Omental fat pad (tissue), 4 donors: Measurements from ENCODE around the gene MCF2L2. TPM values are rescaled to one million over a fixed set of nuclear protein-coding genes. Genes with fewer than 3 reads are reported as not detected.

ENCODE experiments used
- ATAC-seq: fragments of 150-250 bp; one replicate; pipeline ENCODE4 v1.9.1; 2016; ENCODE audit warnings: mild to moderate bottlenecking, moderate library complexity; ENCODE audit not compliant: low FRiP score
- DNase-seq: peaks from one replicate; pipeline ENCODE4 v3.0.0-alpha.2; 2019; ENCODE audit warnings: low spot score
- CTCF ChIP-seq, 3 donors: fragments of 450-650 bp; IDR thresholded peaks; one replicate each; pipeline ENCODE4 v1.5.1; 2016 to 2017; ENCODE audit warnings: antibody characterized with exemption in 3 of 3, mild to moderate bottlenecking in 3 of 3, moderate library complexity in 2 of 3
- total RNA-seq, 4 donors: library from RNA; depleted of rRNA; stranded (reverse); fragments of >200 nt; gene quantifications; one replicate each; pipeline ENCODE4 v1.1.0, GENCODE V29; 2016

MCF2L2 gene
- total RNA-seq, 4 donors from 2014 or later = under 0.01 to 0.84 (median 0.39) TPM

GRCh38 chr3:183339461-183340086 is 88.8 kb downstream of the MCF2L2 start:
- no peak for TF ChIP-seq CTCF (IDR thresholded peaks at IDR 0.05)
- DNase-seq = no peak
- no peak for ATAC-seq

DNA sequence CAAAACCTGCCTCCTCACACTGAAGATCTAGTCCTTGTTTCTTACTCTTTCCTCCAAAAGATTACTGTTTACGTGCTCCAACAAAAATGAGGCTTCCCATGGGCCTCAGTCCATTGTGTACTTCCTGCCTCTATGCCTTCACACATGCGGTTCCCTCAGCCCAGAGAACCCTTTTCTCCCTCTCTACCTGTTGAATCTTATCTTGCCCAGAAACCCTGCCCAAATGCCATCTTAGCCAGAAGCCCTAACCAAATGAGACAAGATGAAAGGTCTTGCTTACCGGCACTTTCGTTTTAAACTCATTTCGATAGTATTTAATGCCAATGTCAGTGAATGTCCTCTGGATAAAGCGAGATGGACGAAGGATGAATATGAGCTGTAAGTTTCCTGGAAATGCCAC is 89.9 kb downstream of the MCF2L2 start:
- ATAC-seq (no peak), DNase-seq (no peak)
- TF ChIP-seq CTCF (IDR thresholded peaks at IDR 0.05) = no peak

DNA sequence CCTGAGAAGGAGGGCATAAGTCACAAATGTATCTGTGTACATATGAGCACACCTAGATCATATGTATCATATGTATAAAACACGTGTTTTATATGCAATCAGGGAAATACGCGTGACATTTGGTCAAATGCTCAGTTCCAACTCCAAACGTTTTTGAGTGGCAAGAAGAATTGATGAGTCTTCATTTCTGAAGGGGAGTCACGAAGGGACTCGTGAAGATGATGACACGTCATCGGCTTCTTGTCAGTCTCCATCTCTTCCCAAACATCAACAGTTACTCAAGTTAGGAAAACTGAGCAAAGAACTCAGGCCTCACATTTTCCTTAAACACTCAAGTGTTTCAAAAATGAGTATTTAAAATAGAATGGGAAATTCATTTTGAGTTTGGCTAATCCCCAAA is 95.9 kb downstream of the MCF2L2 start:
- no peak for ATAC-seq
- TF ChIP-seq CTCF (IDR thresholded peaks at IDR 0.05) = no peak
- no peak for DNase-seq

- no peak for ATAC-seq
- DNase-seq = no peak
- TF ChIP-seq CTCF (IDR thresholded peaks at IDR 0.05) = no peak
Measured at GRCh38 chr3:183331498-183331897, 96.9 kb downstream of the MCF2L2 start.

- DNase-seq (no peak), ATAC-seq (no peak)
Measured at GRCh38 chr3:183330881-183331280, 97.5 kb downstream of the MCF2L2 start.

DNA sequence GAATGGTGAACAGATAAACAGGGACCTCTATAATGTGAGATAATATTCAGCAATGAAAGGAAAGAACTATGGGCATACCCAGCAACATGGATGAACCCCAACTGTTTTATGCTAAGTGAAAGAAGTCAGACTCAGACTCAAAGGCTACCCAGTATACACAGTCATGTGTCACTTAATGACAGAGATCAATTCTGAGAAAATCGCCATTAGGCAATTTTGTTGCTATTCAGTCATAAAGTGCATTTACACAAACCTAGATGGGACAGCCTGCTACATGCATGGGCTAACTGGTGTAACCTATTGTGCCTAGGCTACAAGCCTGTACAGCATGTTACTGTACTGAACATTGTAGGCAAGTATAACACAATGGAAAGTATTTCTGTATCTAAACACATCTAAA is 98.9 kb downstream of the MCF2L2 start:
- no peak for TF ChIP-seq CTCF (IDR thresholded peaks at IDR 0.05)
- DNase-seq (no peak), ATAC-seq (no peak)

More at GRCh38 chr3:183330881-183331280, 97.5 kb downstream of the MCF2L2 start:
- no peak for TF ChIP-seq CTCF (IDR thresholded peaks at IDR 0.05)

- ATAC-seq (no peak), DNase-seq (no peak)
- no peak for TF ChIP-seq CTCF (IDR thresholded peaks at IDR 0.05)
Measured at GRCh38 chr3:183328823-183329222, 99.6 kb downstream of the MCF2L2 start.
